Measurements from ENCODE around the gene COPS3.

The COPS3 gene

GRCh38 chr17:17239832-17240231, 41.2 kb downstream of the COPS3 start:
- DNase-seq: no peak

GRCh38 chr17:17237026-17237799, 43.8 kb downstream of the COPS3 start, which contains the start of gene FLCN:
FLCN (minus strand) TSS chr17:17237168; CDS start chr17:17228137, 9,031 bp downstream.
- DNase-seq: peak; percentile 88 to 90

- DNase-seq: no peak
Observed at GRCh38 chr17:17236295-17237025, 44.6 kb downstream of the COPS3 start.

GRCh38 chr17:17235212-17236174, 45.6 kb downstream of the COPS3 start:
- no peak for DNase-seq

GRCh38 chr17:17232303-17232621, 48.8 kb downstream of the COPS3 start:
- no peak for DNase-seq

GRCh38 chr17:17231621-17232302, 49.3 kb downstream of the COPS3 start:
- DNase-seq: no peak

- DNase-seq: no peak
Observed at GRCh38 chr17:17229416-17230384, 51.3 kb downstream of the COPS3 start.

- no peak for DNase-seq
Observed at GRCh38 chr17:17228521-17229279, 52.3 kb downstream of the COPS3 start.

- no peak for DNase-seq
Observed at GRCh38 chr17:17227608-17228520, 53.2 kb downstream of the COPS3 start.

GRCh38 chr17:17226451-17227265, 54.4 kb downstream of the COPS3 start:
- DNase-seq: no peak

- no peak for DNase-seq
Observed at GRCh38 chr17:17225901-17226300, 55.1 kb downstream of the COPS3 start.

GRCh38 chr17:17224137-17224536, 56.9 kb downstream of the COPS3 start:
- DNase-seq: no peak

GRCh38 chr17:17223736-17224135, 57.3 kb downstream of the COPS3 start:
- no peak for DNase-seq

GRCh38 chr17:17221329-17221728, 59.7 kb downstream of the COPS3 start:
- no peak for DNase-seq

- no peak for DNase-seq
Observed at GRCh38 chr17:17220529-17220928, 60.5 kb downstream of the COPS3 start.

GRCh38 chr17:17217995-17218394, 63.1 kb downstream of the COPS3 start:
- DNase-seq: no peak

- no peak for DNase-seq
Observed at GRCh38 chr17:17216776-17217175, 64.3 kb downstream of the COPS3 start.

GRCh38 chr17:17216236-17216635, 64.8 kb downstream of the COPS3 start:
- no peak for DNase-seq

GRCh38 chr17:17215575-17215974, 65.5 kb downstream of the COPS3 start:
- no peak for DNase-seq
